GM12873 (cell line): Measurements from ENCODE around the gene UNK.

Experiments
- TF ChIP-seq, protein P1 (sequence below): IDR thresholded peaks from 2 replicates; pipeline ENCODE4 v1.5.1; 2012; ENCODE audit warnings: low read depth, mild to moderate bottlenecking, moderate library complexity, low read length, control low read depth; ENCODE audit not compliant: insufficient read depth; ENCODE audit errors: missing control alignments

The UNK gene

GRCh38 chr17:75785016-75785890 is 647 bp downstream of the UNK start:
- TF ChIP-seq, protein P1, sequence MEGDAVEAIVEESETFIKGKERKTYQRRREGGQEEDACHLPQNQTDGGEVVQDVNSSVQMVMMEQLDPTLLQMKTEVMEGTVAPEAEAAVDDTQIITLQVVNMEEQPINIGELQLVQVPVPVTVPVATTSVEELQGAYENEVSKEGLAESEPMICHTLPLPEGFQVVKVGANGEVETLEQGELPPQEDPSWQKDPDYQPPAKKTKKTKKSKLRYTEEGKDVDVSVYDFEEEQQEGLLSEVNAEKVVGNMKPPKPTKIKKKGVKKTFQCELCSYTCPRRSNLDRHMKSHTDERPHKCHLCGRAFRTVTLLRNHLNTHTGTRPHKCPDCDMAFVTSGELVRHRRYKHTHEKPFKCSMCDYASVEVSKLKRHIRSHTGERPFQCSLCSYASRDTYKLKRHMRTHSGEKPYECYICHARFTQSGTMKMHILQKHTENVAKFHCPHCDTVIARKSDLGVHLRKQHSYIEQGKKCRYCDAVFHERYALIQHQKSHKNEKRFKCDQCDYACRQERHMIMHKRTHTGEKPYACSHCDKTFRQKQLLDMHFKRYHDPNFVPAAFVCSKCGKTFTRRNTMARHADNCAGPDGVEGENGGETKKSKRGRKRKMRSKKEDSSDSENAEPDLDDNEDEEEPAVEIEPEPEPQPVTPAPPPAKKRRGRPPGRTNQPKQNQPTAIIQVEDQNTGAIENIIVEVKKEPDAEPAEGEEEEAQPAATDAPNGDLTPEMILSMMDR = no peak

DNA sequence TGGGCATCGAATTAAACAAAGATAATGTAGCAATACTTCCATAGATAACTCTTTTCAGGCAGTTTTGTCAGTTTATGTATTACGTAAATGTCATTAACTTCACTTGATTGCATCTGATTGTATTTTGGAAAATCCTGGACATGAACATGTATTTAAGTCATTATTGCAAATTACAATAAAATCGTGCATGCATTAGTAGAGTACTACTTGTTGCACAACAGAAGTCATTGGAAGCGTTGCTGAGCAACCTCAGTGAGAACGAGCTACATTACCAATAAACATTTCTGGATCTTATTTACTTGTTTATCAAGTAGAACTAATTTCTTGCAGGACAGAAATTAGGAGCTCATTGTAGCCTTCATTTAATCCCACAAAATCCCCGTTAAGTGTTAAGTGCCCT is 6.6 kb downstream of the UNK start:
- TF ChIP-seq, protein P1 = no peak

- TF ChIP-seq, protein P1 = no peak
Observed at GRCh38 chr17:75793460-75793859, 8.9 kb downstream of the UNK start.

- TF ChIP-seq, protein P1 = no peak
Observed at GRCh38 chr17:75795820-75796607, 11.4 kb downstream of the UNK start.

- TF ChIP-seq, protein P1 = no peak
Observed at GRCh38 chr17:75799402-75799801, 14.8 kb downstream of the UNK start.

DNA sequence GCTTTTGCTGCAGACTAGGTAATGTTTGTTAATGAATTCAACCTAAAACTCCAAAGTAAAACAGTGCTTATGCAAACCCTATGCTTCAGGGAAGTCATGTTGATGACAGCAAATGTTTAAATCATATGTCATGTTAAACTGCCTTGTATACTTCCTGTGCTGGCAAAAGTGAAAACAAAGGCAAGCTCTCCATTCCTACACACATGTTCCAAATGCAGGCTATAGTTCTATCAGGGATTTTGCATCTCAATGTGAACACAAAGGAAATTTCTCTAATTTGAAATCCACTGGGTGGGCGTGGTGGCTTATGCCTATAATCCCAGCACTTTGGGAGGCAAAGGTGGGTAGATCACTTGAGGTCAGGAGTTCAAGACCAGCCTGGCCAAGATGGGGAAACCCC is 19.3 kb downstream of the UNK start:
- TF ChIP-seq, protein P1 = no peak

GRCh38 chr17:75806822-75807500 is 22.4 kb downstream of the UNK start:
- TF ChIP-seq, protein P1 = no peak
